PC-3 (cell line): Measurements from ENCODE around the gene YTHDF1. TPM values are rescaled to one million over a fixed set of nuclear protein-coding genes. Genes with fewer than 3 reads are reported as not detected.

ENCODE experiments used
- ATAC-seq: fragments of 200-7000 bp; cut with Tn5 transposase; 2 replicates; pipeline ENCODE4 v1.9.1; 2020; ENCODE audit warnings: mild to moderate bottlenecking, moderate library complexity
- BruUV-seq: library from RNA; stranded (reverse); fragments of 400-500 nt; replicated peaks from 2 replicates; lab custom pipeline; 2021; lab: Mats Ljungman, UMichigan
- CTCF ChIA-PET: fragments of 300-600 bp; sonication (Branson Sonifier 250); formaldehyde crosslinking; loops from one replicate; lab custom pipeline; 2022; ENCODE audit warnings: antibody characterized with exemption; lab: Charles Lee
- POLR2A ChIA-PET: fragments of 300-600 bp; sonication (Branson Sonifier 250); formaldehyde crosslinking; loops from one replicate; lab custom pipeline; 2022; ENCODE audit warnings: antibody characterized with exemption; ENCODE audit not compliant: unreplicated experiment; lab: Charles Lee
- DNase-seq: peaks from one replicate; pipeline ENCODE4 v3.0.0-alpha.2; 2015
- H2AFZ ChIP-seq: fragments of 300-600 bp; sonication (generic); 2 replicates; pipeline ENCODE4 v1.6.0; 2016; ENCODE audit warnings: antibody characterized with exemption, low read length
- H3F3A ChIP-seq: fragments of 300-600 bp; sonication (generic); one replicate; pipeline ENCODE4 v1.6.0; 2017; ENCODE audit warnings: antibody characterized with exemption, low read length, control low read depth, mild to moderate bottlenecking; ENCODE audit not compliant: unreplicated experiment
- H3K27ac ChIP-seq: fragments of 300-600 bp; sonication (generic); 2 replicates; pipeline ENCODE4 v1.5.1; 2016; ENCODE audit warnings: mild to moderate bottlenecking, low read length
- H3K27me3 ChIP-seq: fragments of 300-600 bp; sonication (generic); 2 replicates; pipeline ENCODE4 v1.6.1; 2016; ENCODE audit warnings: low read length, mixed read lengths
- H3K36me3 ChIP-seq: fragments of 300-600 bp; sonication (generic); 2 replicates; pipeline ENCODE4 v1.6.1; 2016; ENCODE audit warnings: low read depth, mixed run types, low read length, mixed read lengths
- H3K4me1 ChIP-seq: fragments of 300-600 bp; sonication (generic); 2 replicates; pipeline ENCODE4 v1.5.1; 2016; ENCODE audit warnings: low read length; ENCODE audit not compliant: insufficient read depth
- H3K4me2 ChIP-seq: fragments of 300-600 bp; sonication (generic); 2 replicates; pipeline ENCODE4 v1.6.0; 2016; ENCODE audit warnings: low read length
- H3K4me3 ChIP-seq: fragments of 300-600 bp; sonication (generic); 2 replicates; pipeline ENCODE4 v1.5.1; 2016; ENCODE audit warnings: mild to moderate bottlenecking, low read length, mixed read lengths
- H3K79me2 ChIP-seq: fragments of 300-600 bp; sonication (generic); 2 replicates; pipeline ENCODE4 v1.6.1; 2017; ENCODE audit warnings: low read length, mixed read lengths
- H3K9ac ChIP-seq: fragments of 300-600 bp; sonication (generic); 2 replicates; pipeline ENCODE4 v1.6.0; 2016; ENCODE audit warnings: mild to moderate bottlenecking, low read length
- H3K9me2 ChIP-seq: fragments of 300-600 bp; sonication (generic); replicated peaks from 2 replicates; pipeline ENCODE4 v1.6.1; 2016; ENCODE audit warnings: mixed run types, low read length, mixed read lengths
- H3K9me3 ChIP-seq: fragments of 300-600 bp; sonication (generic); 2 replicates; pipeline ENCODE4 v1.6.1; 2016; ENCODE audit warnings: low read length, mixed read lengths
- H4K20me1 ChIP-seq: fragments of 300-600 bp; sonication (generic); 2 replicates; pipeline ENCODE4 v1.6.1; 2016; ENCODE audit warnings: low read length, mixed read lengths
- CTCF ChIP-seq: fragments of 300-600 bp; sonication (generic); conservative IDR thresholded peaks from 2 replicates; pipeline ENCODE4 v1.5.1; 2017; ENCODE audit warnings: antibody characterized with exemption, low read depth, mild to moderate bottlenecking, low read length
- EZH2 ChIP-seq: fragments of 300-600 bp; sonication (generic); IDR thresholded peaks from one replicate; pipeline ENCODE4 v1.6.1; 2017; ENCODE audit warnings: antibody characterized with exemption, mild to moderate bottlenecking, low read length; ENCODE audit not compliant: unreplicated experiment
- EZH2phosphoT487 ChIP-seq: fragments of 300-600 bp; sonication (generic); IDR thresholded peaks from 2 replicates; pipeline ENCODE4 v1.6.1; 2018; ENCODE audit warnings: mild to moderate bottlenecking, antibody characterized with exemption, low read length, borderline replicate concordance
- intact Hi-C: fragments of 100-400 bp; cut with micrococcal nuclease; formaldehyde crosslinking; loops from 2 replicates; pipeline ENCODE4 v1.9.0; 2023
- total RNA-seq: library from RNA; depleted of rRNA; stranded (reverse); fragments of >200 nt; gene quantifications from 2 replicates; pipeline ENCODE4 v1.2.3, GENCODE V29; 2014

The YTHDF1 gene
- total RNA-seq, 1 experiment from 2014 or later: 30.0 TPM

- no peaks in the 10 kb centered on the region for H3K27me3 ChIP-seq
Observed at GRCh38 chr20:63220696-63221399, 4.9 kb upstream of the YTHDF1 start.

GRCh38 chr20:63219866-63220521 is 4.1 kb upstream of the YTHDF1 start:
- no peaks in the 10 kb centered on the region for H3K9me3 ChIP-seq
- peaks cover 16% of the 10 kb centered on the region for H3K4me1 ChIP-seq
- ChIA-PET POLR2A (no interaction called here), CTCF (interaction anchor here (0.7 kb wide), 1 partner anchor 882 kb away, joined by 3 read pairs; no protein-coding TSS in a partner anchor)
- no peaks in the 10 kb centered on the region for H3K27me3 ChIP-seq
- no peak overlapping the region for H3K4me2 ChIP-seq
- H2AFZ ChIP-seq: no peak overlapping the region
- peaks cover 4% of the 10 kb centered on the region for H4K20me1 ChIP-seq
- no peak overlapping the region for H3K27ac ChIP-seq
- intact Hi-C loops: no loop called here
- DNase-seq (no peak), ATAC-seq (no peak)
- H3K9ac ChIP-seq: no peak overlapping the region
- no peaks in the 10 kb centered on the region for H3K9me2 ChIP-seq
- BruUV-seq: no TSS peak
- H3K79me2 ChIP-seq: peaks cover 8% of the 10 kb centered on the region
- no peaks in the 10 kb centered on the region for H3F3A ChIP-seq
- H3K36me3 ChIP-seq: no peaks in the 10 kb centered on the region
- TF ChIP-seq CTCF (no peak), EZH2phosphoT487 (no peak), EZH2 (no peak)
- no peak overlapping the region for H3K4me3 ChIP-seq

More at GRCh38 chr20:63220696-63221399, 4.9 kb upstream of the YTHDF1 start:
- Histone ChIP-seq H2AFZ (no peak overlapping the region), H3K27ac (no peak overlapping the region), H3K4me3 (no peak overlapping the region), H3K36me3 (no peaks in the 10 kb centered on the region), H3K4me2 (no peak overlapping the region), H3K9me3 (no peaks in the 10 kb centered on the region), H3K4me1 (peaks cover 17% of the 10 kb centered on the region), H3K9me2 (no peaks in the 10 kb centered on the region), H3K9ac (no peak overlapping the region), H4K20me1 (no peaks in the 10 kb centered on the region), H3F3A (no peaks in the 10 kb centered on the region), H3K79me2 (no peaks in the 10 kb centered on the region)
- ATAC-seq (no peak), DNase-seq (no peak)
- no peak for TF ChIP-seq CTCF
- TF ChIP-seq EZH2: no peak
- no peak for TF ChIP-seq EZH2phosphoT487
- intact Hi-C loops: no loop called here
- ChIA-PET CTCF (interaction anchor here (0.6 kb wide), 1 partner anchor 36 kb away, joined by 3 read pairs; no protein-coding TSS in a partner anchor), POLR2A (no interaction called here)
- BruUV-seq: no TSS peak

GRCh38 chr20:63219447-63219821 is 3.5 kb upstream of the YTHDF1 start:
- intact Hi-C loops: no loop called here
- POLR2A ChIA-PET: no interaction called here
- no TSS peak for BruUV-seq

More at GRCh38 chr20:63219447-63219821, 3.5 kb upstream of the YTHDF1 start:
- H3K36me3 ChIP-seq: peaks cover 4% of the 10 kb centered on the region; the same call in 1 of the 2 replicates
- peaks cover 16% of the 10 kb centered on the region for H3K4me1 ChIP-seq
- H4K20me1 ChIP-seq: peaks cover 9% of the 10 kb centered on the region
- H3K9me2 ChIP-seq: no peaks in the 10 kb centered on the region
- H3K9me3 ChIP-seq: no peaks in the 10 kb centered on the region
- H3K9ac ChIP-seq: no peak overlapping the region
- no peak overlapping the region for H3K4me3 ChIP-seq
- H3K79me2 ChIP-seq: peaks cover 13% of the 10 kb centered on the region
- ATAC-seq (no peak), DNase-seq (no peak)
- H3F3A ChIP-seq: no peaks in the 10 kb centered on the region
- CTCF ChIA-PET: interaction anchor here (0.7 kb wide), 1 partner anchor 883 kb away, joined by 3 read pairs; no protein-coding TSS in a partner anchor
- no peak overlapping the region for H3K27ac ChIP-seq
- no peak overlapping the region for H3K4me2 ChIP-seq
- H2AFZ ChIP-seq: no peak overlapping the region
- H3K27me3 ChIP-seq: no peaks in the 10 kb centered on the region
- TF ChIP-seq EZH2 (no peak), CTCF (no peak), EZH2phosphoT487 (no peak)
